B cell (primary cell): ENCODE data around the gene P4HA3.

Experiments
- EZH2 ChIP-seq: IDR thresholded peaks from 2 replicates; pipeline ENCODE4 v1.6.1; 2012; ENCODE audit warnings: borderline replicate concordance, low read depth, mild to moderate bottlenecking, moderate library complexity, low read length; ENCODE audit not compliant: insufficient read depth, poor library complexity, severe bottlenecking
- TF ChIP-seq, protein P1 (sequence below): fragments of 200-600 bp; IDR thresholded peaks from one replicate; pipeline ENCODE4 v1.8.0; 2022; ENCODE audit warnings: antibody characterized with exemption, mild to moderate bottlenecking

DNA sequence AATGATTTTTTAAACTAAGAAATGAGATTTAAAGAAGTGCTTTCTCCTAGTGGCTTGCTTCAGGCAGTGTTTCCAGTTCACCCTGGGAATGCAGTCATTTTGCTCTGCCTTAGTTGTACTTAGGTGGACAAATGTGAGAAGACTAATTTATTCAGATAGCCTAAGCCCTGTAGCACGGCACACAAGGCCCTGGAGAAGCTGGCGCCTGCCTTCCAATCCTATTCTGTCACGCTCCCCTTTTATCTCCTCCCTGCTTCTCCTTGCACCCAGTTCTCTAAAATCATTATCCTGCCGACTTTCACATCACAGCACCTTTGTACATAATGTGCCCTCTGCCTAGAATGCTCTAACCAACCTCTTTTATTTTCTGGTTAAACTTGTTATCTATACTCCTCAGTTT is 76.3 kb downstream of the P4HA3 start:
- TF ChIP-seq, protein P1, sequence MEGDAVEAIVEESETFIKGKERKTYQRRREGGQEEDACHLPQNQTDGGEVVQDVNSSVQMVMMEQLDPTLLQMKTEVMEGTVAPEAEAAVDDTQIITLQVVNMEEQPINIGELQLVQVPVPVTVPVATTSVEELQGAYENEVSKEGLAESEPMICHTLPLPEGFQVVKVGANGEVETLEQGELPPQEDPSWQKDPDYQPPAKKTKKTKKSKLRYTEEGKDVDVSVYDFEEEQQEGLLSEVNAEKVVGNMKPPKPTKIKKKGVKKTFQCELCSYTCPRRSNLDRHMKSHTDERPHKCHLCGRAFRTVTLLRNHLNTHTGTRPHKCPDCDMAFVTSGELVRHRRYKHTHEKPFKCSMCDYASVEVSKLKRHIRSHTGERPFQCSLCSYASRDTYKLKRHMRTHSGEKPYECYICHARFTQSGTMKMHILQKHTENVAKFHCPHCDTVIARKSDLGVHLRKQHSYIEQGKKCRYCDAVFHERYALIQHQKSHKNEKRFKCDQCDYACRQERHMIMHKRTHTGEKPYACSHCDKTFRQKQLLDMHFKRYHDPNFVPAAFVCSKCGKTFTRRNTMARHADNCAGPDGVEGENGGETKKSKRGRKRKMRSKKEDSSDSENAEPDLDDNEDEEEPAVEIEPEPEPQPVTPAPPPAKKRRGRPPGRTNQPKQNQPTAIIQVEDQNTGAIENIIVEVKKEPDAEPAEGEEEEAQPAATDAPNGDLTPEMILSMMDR, result no peak
- no peak for TF ChIP-seq EZH2
